Stimulated activated naive CD4-positive, alpha-beta T cell treated with Interleukin-2 at 50 U/mL for 16 hours (primary cell): Measurements from ENCODE around the gene KBTBD3.
"Not testable (repeated sequence)": the region's sequence is repeated elsewhere in the genome, so short reads cannot be mapped to it uniquely, and the experiment has no call there.

ENCODE experiments used
- DNase-seq: peaks from one replicate; lab custom pipeline; 2025; lab: John Stamatoyannopoulos, UW

KBTBD3 gene

DNA sequence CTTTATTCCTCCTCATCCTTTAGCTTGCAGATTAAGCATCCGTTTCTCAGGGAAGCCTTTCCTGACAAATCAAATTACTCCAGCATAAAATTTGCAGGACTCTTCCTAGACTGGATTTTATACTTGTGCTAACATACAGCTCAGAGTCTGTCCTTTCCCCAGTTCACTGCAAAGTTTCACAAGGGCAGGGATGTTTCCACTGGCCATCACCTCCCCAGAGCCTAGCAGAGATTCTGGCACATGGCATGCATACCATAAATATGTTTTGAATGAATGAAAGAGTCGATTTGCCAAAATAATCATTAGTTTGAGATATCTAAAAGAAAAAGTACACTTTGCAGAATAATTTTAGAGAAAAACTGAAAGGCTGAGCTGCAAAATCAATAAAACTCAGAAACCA, 65.7 kb downstream of the KBTBD3 start:
- no peak for DNase-seq

DNA sequence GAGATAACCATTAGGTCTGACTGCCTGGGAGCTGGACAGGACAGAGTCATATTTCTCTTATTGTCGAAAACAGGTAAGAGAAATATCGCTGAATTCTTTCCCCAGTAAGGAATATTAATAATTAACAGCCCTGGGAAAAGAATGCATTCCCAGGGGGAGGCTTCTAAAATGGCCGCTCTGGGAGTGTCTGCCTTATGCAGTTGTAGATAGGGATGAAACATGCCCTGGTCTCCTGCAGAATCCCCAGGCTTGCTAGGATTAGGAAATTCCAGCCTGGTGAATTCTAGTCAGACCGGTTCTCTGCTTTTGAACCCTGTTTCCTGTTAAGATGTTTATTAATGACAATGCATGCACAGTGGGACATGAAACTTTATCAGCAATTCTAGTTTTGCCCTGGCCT, 74.1 kb downstream of the KBTBD3 start:
- DNase-seq, result not testable (repeated sequence)

DNA sequence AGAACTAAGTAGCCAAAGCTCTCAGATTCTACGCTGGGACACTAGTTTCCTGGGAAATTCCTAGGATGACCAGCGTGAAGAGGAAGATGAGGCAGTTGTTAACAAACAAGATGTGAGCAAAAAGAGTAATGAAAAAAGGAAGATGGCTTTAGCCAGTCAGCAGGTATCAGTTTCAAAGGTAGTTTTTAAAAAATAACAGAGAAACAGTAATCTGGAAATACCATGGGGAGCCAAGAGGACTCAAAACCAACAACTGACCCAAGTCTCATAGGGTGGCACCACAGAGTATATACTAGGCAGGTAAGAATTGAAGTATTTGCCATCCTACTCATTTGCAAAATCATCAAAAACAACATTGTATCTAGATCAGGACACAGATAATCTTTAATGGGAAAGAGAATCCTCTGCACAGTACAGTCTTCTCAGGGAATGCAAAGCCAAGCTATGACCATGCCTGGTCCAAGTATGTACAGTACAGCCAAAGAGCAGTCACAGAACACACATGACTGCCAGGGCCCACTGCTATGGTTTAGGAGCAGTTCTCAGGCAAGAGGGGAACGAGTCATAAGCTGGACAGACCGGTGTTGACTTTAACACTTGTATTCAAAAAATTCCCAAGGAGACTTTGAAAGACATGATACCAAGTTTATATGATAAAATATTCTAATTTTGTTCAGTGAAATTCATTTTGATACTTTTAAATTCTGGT, 75.7 kb downstream of the KBTBD3 start:
- no peak for DNase-seq
